ENCODE measurements around the gene RAPGEF5.

- TF ChIP-seq POLR2A (IDR thresholded peaks at IDR 0.05), result no peak
- TF ChIP-seq CTCF (IDR thresholded peaks at IDR 0.05 in 4 of 5, conservative IDR thresholded peaks at IDR 0.05 in 1 of 5), result no peak
Observed at GRCh38 chr7:22363756-22364422, 6.9 kb upstream of the RAPGEF5 start.

Measured in gastrocnemius medialis (tissue), 4 donors.